ENCODE measurements around the gene IL26. TPM values are rescaled to one million over a fixed set of nuclear protein-coding genes. Genes with fewer than 3 reads are reported as not detected.
A peak's percentile ranks its signal among the peaks of the same experiment; 100 is the strongest.
"Not testable (repeated sequence)": the region's sequence is repeated elsewhere in the genome, so short reads cannot be mapped to it uniquely, and the experiment has no call there.

Gene IL26
- total and polyA plus RNA-seq, 4 donors, result not detected

DNA sequence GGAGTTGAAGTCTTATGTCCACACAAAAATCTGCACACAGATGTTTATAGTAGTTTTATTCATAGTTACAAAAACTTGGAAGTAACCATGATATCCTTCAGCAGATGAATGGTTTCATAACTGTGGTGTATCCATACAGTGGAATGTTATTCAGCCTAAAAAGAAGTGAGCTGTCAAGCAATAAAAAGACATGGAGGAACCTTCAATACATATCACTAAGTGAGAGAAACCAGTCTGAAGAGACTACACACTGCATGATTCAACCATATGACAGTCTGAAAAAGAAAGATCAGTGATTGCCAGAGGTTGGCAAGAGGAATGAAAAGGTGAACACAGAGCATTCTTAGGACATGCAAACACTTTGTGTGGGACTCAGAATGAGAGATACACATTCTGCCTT is 47.4 kb downstream of the IL26 start:
- TF ChIP-seq, protein P1, sequence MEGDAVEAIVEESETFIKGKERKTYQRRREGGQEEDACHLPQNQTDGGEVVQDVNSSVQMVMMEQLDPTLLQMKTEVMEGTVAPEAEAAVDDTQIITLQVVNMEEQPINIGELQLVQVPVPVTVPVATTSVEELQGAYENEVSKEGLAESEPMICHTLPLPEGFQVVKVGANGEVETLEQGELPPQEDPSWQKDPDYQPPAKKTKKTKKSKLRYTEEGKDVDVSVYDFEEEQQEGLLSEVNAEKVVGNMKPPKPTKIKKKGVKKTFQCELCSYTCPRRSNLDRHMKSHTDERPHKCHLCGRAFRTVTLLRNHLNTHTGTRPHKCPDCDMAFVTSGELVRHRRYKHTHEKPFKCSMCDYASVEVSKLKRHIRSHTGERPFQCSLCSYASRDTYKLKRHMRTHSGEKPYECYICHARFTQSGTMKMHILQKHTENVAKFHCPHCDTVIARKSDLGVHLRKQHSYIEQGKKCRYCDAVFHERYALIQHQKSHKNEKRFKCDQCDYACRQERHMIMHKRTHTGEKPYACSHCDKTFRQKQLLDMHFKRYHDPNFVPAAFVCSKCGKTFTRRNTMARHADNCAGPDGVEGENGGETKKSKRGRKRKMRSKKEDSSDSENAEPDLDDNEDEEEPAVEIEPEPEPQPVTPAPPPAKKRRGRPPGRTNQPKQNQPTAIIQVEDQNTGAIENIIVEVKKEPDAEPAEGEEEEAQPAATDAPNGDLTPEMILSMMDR (IDR thresholded peaks at IDR 0.05; ENCODE audit: control extremely low read depth, extremely low read depth), result no peak
- Histone ChIP-seq H3K4me3 (no peak overlapping the region), H3K36me3 (ENCODE audit: control insufficient read depth in 4 of 4, insufficient read depth in 4 of 4, low read length in 4 of 4) (no peaks in the 10 kb centered on the region), H3K9me3 (ENCODE audit: control insufficient read depth in 4 of 4, insufficient read depth in 3 of 4, low read length in 3 of 4) (peaks cover 0 to 4% (median 0%) of the 10 kb centered on the region in 4 donors), H3K9ac (ENCODE audit: insufficient read depth in 1 of 2, low read length in 2 of 2) (no peak overlapping the region), H3K4me1 (ENCODE audit: control insufficient read depth in 5 of 5, insufficient read depth in 5 of 5, low read length in 5 of 5) (no peaks in the 10 kb centered on the region), H3K27ac (ENCODE audit: low read depth in 1 of 2, low read length in 1 of 2) (no peak overlapping the region), H3K27me3 (ENCODE audit: control insufficient read depth in 3 of 3, insufficient read depth in 3 of 3, low read length in 2 of 3) (no peaks in the 10 kb centered on the region)
- DNase-seq (no peak), ATAC-seq (ENCODE audit: insufficient read depth, low FRiP score) (no peak)

DNA sequence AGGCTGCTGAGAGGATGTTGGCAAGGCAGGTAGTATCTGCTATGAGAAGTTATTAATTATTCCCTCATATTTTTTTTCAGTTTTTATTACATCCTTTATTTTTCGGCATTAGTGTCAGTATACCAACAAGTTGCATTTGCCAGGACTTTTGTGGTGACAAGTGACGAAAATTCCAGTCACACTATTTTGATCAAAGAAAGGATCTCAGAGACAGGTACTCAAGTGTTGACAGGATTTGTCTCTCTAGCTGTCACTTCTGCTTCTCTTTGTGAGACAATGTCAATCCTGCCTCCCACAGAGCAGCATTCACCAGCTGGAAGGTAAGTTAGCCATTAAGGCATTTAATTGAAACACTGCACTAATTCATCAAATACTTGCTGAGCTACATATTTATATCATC is 48.0 kb downstream of the IL26 start:
- ATAC-seq (ENCODE audit: insufficient read depth, low FRiP score), result no peak
- no peak for DNase-seq
- Histone ChIP-seq H3K4me3 (no peak overlapping the region), H3K36me3 (ENCODE audit: control insufficient read depth in 4 of 4, insufficient read depth in 4 of 4, low read length in 4 of 4) (no peaks in the 10 kb centered on the region), H3K27me3 (ENCODE audit: control insufficient read depth in 3 of 3, insufficient read depth in 3 of 3, low read length in 2 of 3) (no peaks in the 10 kb centered on the region), H3K27ac (ENCODE audit: low read depth in 1 of 2, low read length in 1 of 2) (no peak overlapping the region), H3K4me1 (ENCODE audit: control insufficient read depth in 5 of 5, insufficient read depth in 5 of 5, low read length in 5 of 5) (no peaks in the 10 kb centered on the region), H3K9ac (ENCODE audit: insufficient read depth in 1 of 2, low read length in 2 of 2) (no peak overlapping the region), H3K9me3 (ENCODE audit: control insufficient read depth in 4 of 4, insufficient read depth in 3 of 4, low read length in 3 of 4) (peaks cover 0 to 4% (median 0%) of the 10 kb centered on the region in 4 donors)
- TF ChIP-seq, protein P1 (IDR thresholded peaks at IDR 0.05; ENCODE audit: control extremely low read depth, extremely low read depth), result no peak
- WGBS, 2 donors, result 87 to 88% methylated on average over 2 of the region's 2 CpGs

DNA sequence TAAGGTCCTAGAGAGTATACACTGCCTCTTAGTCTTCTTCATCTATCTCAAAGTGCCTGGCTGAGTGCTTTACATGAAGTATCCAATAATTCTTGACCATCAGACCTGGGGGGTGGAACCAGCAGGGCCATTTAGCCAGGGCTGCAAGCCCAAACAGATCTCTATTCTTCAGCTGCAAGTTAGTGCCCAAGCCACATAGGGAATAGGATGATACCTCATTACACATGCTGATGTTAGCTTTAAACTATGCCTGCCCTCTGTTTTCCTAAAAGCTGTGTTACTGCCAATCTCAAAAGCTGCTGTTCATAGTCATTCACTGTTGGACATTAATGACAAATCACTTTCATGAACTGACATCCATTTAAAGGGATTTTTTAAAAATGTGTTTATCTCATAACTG is 49.4 kb downstream of the IL26 start:
- no peak overlapping the region for H3K4me3 ChIP-seq
- DNase-seq, result peak in 1 of 3 donors; percentile 13
- H3K4me1 ChIP-seq (ENCODE audit: control insufficient read depth in 5 of 5, insufficient read depth in 5 of 5, low read length in 5 of 5), result no peaks in the 10 kb centered on the region
- no peak overlapping the region for H3K9ac ChIP-seq (ENCODE audit: insufficient read depth in 1 of 2, low read length in 2 of 2)
- H3K36me3 ChIP-seq (ENCODE audit: control insufficient read depth in 4 of 4, insufficient read depth in 4 of 4, low read length in 4 of 4), result no peaks in the 10 kb centered on the region
- TF ChIP-seq, protein P1 (IDR thresholded peaks at IDR 0.05; ENCODE audit: control extremely low read depth, extremely low read depth), result no peak
- H3K9me3 ChIP-seq (ENCODE audit: control insufficient read depth in 4 of 4, insufficient read depth in 3 of 4, low read length in 3 of 4), result peaks cover 0 to 3% (median 0%) of the 10 kb centered on the region in 4 donors
- H3K27ac ChIP-seq (ENCODE audit: low read depth in 1 of 2, low read length in 1 of 2), result no peak overlapping the region
- ATAC-seq (ENCODE audit: insufficient read depth, low FRiP score), result no peak
- H3K27me3 ChIP-seq (ENCODE audit: control insufficient read depth in 3 of 3, insufficient read depth in 3 of 3, low read length in 2 of 3), result no peaks in the 10 kb centered on the region

DNA sequence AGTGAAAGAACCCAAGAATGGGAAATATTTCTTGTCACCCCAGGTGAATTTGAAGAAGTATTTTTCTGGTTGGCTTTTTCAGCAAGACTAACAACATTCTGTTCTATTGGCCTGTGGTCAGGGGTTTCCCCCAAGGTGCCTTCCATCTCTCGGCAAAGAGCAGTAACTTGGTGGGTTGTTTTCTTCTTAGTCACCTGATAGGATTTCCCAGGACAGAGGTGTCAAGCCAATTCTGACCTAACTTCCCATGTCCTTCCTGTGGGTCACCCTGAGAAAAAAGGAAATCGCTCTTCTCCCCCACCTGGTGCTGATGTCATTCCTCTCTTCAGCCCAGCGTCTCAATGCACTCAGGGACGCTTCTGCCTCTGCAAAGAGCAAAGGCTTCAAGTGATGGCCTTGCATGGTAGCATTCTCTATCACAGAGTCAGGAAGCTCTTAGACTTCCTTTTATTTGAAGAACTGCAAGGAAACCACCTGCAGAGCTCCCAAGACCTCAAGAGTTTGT is 50.0 kb downstream of the IL26 start:
- no peak overlapping the region for H3K27ac ChIP-seq (ENCODE audit: low read depth in 1 of 2, low read length in 1 of 2)
- no peaks in the 10 kb centered on the region for H3K4me1 ChIP-seq (ENCODE audit: control insufficient read depth in 5 of 5, insufficient read depth in 5 of 5, low read length in 5 of 5)
- 39 to 50% methylated on average over 4 of the region's 4 CpGs for WGBS, 2 donors
- no peaks in the 10 kb centered on the region for H3K9me3 ChIP-seq (ENCODE audit: control insufficient read depth in 4 of 4, insufficient read depth in 3 of 4, low read length in 3 of 4)
- DNase-seq, result no peak
- ATAC-seq (ENCODE audit: insufficient read depth, low FRiP score), result no peak
- H3K4me3 ChIP-seq, result no peak overlapping the region
- no peaks in the 10 kb centered on the region for H3K27me3 ChIP-seq (ENCODE audit: control insufficient read depth in 3 of 3, insufficient read depth in 3 of 3, low read length in 2 of 3)
- no peak overlapping the region for H3K9ac ChIP-seq (ENCODE audit: insufficient read depth in 1 of 2, low read length in 2 of 2)
- TF ChIP-seq, protein P1 (IDR thresholded peaks at IDR 0.05; ENCODE audit: control extremely low read depth, extremely low read depth), result no peak
- H3K36me3 ChIP-seq (ENCODE audit: control insufficient read depth in 4 of 4, insufficient read depth in 4 of 4, low read length in 4 of 4), result no peaks in the 10 kb centered on the region

DNA sequence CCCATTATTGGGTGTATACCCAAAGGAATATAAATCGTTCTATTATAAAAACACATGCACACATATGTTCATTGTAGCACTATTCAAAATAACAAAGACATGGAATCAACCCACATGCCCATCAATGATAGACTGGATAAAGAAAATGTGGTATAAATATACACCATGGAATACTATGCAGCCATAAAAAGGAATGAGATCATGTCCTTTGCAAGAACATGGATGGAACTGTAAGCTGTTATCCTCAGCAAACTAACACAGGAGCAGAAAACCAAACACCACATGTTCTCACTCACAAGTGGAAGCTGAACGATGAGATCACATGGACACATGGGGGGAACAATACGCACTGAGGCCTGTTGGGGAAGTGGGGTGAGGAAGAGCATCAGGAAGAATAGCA is 50.8 kb downstream of the IL26 start:
- not testable (repeated sequence) for H3K4me1 ChIP-seq (ENCODE audit: control insufficient read depth in 5 of 5, insufficient read depth in 5 of 5, low read length in 5 of 5); H3K36me3 ChIP-seq (ENCODE audit: control insufficient read depth in 4 of 4, insufficient read depth in 4 of 4, low read length in 4 of 4); H3K27me3 ChIP-seq (ENCODE audit: control insufficient read depth in 3 of 3, insufficient read depth in 3 of 3, low read length in 2 of 3); H3K9ac ChIP-seq (ENCODE audit: insufficient read depth in 1 of 2, low read length in 2 of 2); H3K4me3 ChIP-seq; H3K9me3 ChIP-seq (ENCODE audit: control insufficient read depth in 4 of 4, insufficient read depth in 3 of 4, low read length in 3 of 4); DNase-seq; ATAC-seq (ENCODE audit: insufficient read depth, low FRiP score); H3K27ac ChIP-seq (ENCODE audit: low read depth in 1 of 2, low read length in 1 of 2)
- 91 to 95% methylated on average over 3 of the region's 3 CpGs for WGBS, 2 donors

Data from lung (tissue), 12 donors.